ENCODE data around the gene BARHL1.

DNA sequence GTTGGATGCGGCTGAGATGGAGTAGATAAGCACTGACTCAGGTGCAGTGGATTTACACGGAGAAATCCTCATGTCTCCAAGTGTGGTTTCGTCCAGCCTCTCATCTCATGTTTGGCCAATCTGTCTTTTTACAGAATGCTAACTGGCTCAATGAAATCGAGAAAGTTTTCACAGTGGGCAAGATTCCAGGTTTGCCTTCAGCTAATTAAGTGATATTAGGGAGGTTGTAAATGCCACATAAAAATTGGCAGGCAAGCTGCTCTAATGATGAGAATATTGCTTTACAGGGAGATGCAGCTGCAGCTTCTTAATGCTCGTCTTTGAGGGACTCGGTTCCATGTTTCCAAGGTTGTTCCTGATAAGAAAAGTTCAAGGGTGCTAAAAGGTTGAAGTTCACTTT is 23.7 kb downstream of the BARHL1 start:
- TF ChIP-seq CTCF (IDR thresholded peaks at IDR 0.05; ENCODE audit: low read depth, low read length) (no peak), EZH2phosphoT487 (IDR thresholded peaks at IDR 0.05; ENCODE audit: low read depth) (no peak)
